Loucy (cell line): ENCODE results near the gene SLC39A2.
"Not testable (repeated sequence)": the region's sequence is repeated elsewhere in the genome, so short reads cannot be mapped to it uniquely, and the experiment has no call there.

Source experiments
- CTCF ChIP-seq: fragments of 200-600 bp; sonication (generic); conservative IDR thresholded peaks from 2 replicates; pipeline ENCODE4 v1.5.1; 2014; ENCODE audit warnings: mild to moderate bottlenecking, antibody characterized with exemption, low read length
- EZH2phosphoT487 ChIP-seq: fragments of 200-600 bp; IDR thresholded peaks from 2 replicates; pipeline ENCODE4 v1.6.1; 2018; ENCODE audit warnings: antibody characterized with exemption, mild to moderate bottlenecking, moderate library complexity, borderline replicate concordance

- TF ChIP-seq CTCF, EZH2phosphoT487: not testable (repeated sequence)
Measured at GRCh38 chr14:21040941-21041340, 41.8 kb downstream of the SLC39A2 start.
